ENCODE data around the gene SH3TC1.

The SH3TC1 gene

GRCh38 chr4:8153441-8153840 lies 45.6 kb upstream of the SH3TC1 start:
- DNase-seq (ENCODE audit: low spot score) = no peak
- TF ChIP-seq CTCF (IDR thresholded peaks at IDR 0.05; ENCODE audit: extremely low read depth, missing control alignments) = no peak

GRCh38 chr4:8155048-8155447 lies 44.0 kb upstream of the SH3TC1 start:
- no peak for DNase-seq (ENCODE audit: low spot score)
- no peak for TF ChIP-seq CTCF (IDR thresholded peaks at IDR 0.05; ENCODE audit: extremely low read depth, missing control alignments)

GRCh38 chr4:8155660-8156421 lies 43.2 kb upstream of the SH3TC1 start:
- no peak for DNase-seq (ENCODE audit: low spot score)
- no peak for TF ChIP-seq CTCF (IDR thresholded peaks at IDR 0.05; ENCODE audit: extremely low read depth, missing control alignments)

GRCh38 chr4:8156617-8157016 lies 42.5 kb upstream of the SH3TC1 start:
- DNase-seq (ENCODE audit: low spot score) = no peak
- TF ChIP-seq CTCF (IDR thresholded peaks at IDR 0.05; ENCODE audit: extremely low read depth, missing control alignments) = no peak

- no peak for TF ChIP-seq CTCF (IDR thresholded peaks at IDR 0.05; ENCODE audit: extremely low read depth, missing control alignments)
- DNase-seq (ENCODE audit: low spot score) = no peak
These were observed 41.6 kb upstream of the SH3TC1 start for GRCh38 chr4:8157496-8157895.

- no peak for DNase-seq (ENCODE audit: low spot score)
- no peak for TF ChIP-seq CTCF (IDR thresholded peaks at IDR 0.05; ENCODE audit: extremely low read depth, missing control alignments)
These were observed 41.0 kb upstream of the SH3TC1 start for GRCh38 chr4:8157944-8158709.
